Calu3 (cell line): Measurements from ENCODE around the gene PCID2. TPM values are rescaled to one million over a fixed set of nuclear protein-coding genes. Genes with fewer than 3 reads are reported as not detected.

ENCODE experiments used
- BruUV-seq: library from RNA; stranded (reverse); fragments of 400-500 nt; replicated peaks from 2 replicates; lab custom pipeline; 2021; lab: Mats Ljungman, UMichigan
- CTCF ChIA-PET: fragments of 300-600 bp; sonication (Branson Sonifier 250); formaldehyde crosslinking; loops from one replicate; lab custom pipeline; 2022; ENCODE audit warnings: antibody characterized with exemption; lab: Charles Lee
- DNase-seq: peaks from one replicate; pipeline ENCODE4 v3.0.0; 2022
- H3K27ac Mint-ChIP-seq: one replicate; pipeline ENCODE4 v1.8.0; 2022; ENCODE audit warnings: mixed read lengths; ENCODE audit not compliant: unreplicated experiment
- H3K27me3 Mint-ChIP-seq: one replicate; pipeline ENCODE4 v1.8.0; 2022; ENCODE audit warnings: mixed read lengths; ENCODE audit not compliant: unreplicated experiment
- H3K36me3 Mint-ChIP-seq: one replicate; pipeline ENCODE4 v1.8.0; 2022; ENCODE audit warnings: mild to moderate bottlenecking, moderate library complexity, mixed read lengths; ENCODE audit not compliant: insufficient read depth, unreplicated experiment
- H3K4me1 Mint-ChIP-seq: one replicate; pipeline ENCODE4 v1.8.0; 2022; ENCODE audit warnings: mild to moderate bottlenecking, low read depth, mixed read lengths; ENCODE audit not compliant: unreplicated experiment
- H3K4me3 Mint-ChIP-seq: one replicate; pipeline ENCODE4 v1.8.0; 2022; ENCODE audit warnings: mild to moderate bottlenecking, low read depth, moderate library complexity, mixed read lengths; ENCODE audit not compliant: unreplicated experiment
- H3K9me3 Mint-ChIP-seq: one replicate; pipeline ENCODE4 v1.8.0; 2022; ENCODE audit warnings: low read depth, mixed read lengths; ENCODE audit not compliant: unreplicated experiment
- CTCF ChIP-seq: fragments of 200-600 bp; IDR thresholded peaks from one replicate; pipeline ENCODE4 v1.8.0; 2022; ENCODE audit warnings: antibody characterized with exemption; ENCODE audit not compliant: unreplicated experiment
- intact Hi-C: fragments of 100-400 bp; cut with micrococcal nuclease; formaldehyde crosslinking; loops from one replicate; pipeline ENCODE4 v1.10.0; 2022; ENCODE audit not compliant: unreplicated experiment
- total RNA-seq: library from RNA; stranded (reverse); gene quantifications from 2 replicates; pipeline ENCODE4 v1.2.3, GENCODE V29; 2022

Gene PCID2
- total RNA-seq, 1 experiment from 2014 or later: 21.2 TPM

DNA sequence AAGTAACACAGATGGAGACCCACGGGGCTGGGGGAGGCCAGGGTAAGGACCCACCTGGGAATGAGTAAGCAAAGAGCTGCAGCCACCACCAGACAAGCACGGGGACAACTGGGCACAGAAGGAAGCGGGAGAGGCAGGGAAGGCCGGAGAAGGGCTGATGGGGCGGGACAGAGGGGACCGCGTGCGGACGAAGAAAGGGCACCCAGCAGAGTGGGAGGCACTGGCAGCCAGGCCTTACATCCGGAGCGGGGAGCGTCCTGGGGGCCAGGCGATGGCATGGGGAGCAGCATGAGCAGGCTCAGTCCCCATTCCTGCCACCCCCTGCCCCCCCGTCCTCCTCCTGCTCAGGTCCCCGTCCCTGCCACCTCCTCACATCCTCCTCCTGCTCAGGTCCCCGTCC lies 47.0 kb downstream of the PCID2 start:
- BruUV-seq: no TSS peak
- CTCF ChIA-PET: no interaction called here
- Mint-ChIP-seq H3K27ac (peak overlapping the region; percentile 18), H3K4me1 (no peaks in the 10 kb centered on the region), H3K36me3 (no peaks in the 10 kb centered on the region), H3K27me3 (peaks cover 31% of the 10 kb centered on the region), H3K4me3 (peak overlapping the region; percentile 43), H3K9me3 (no peaks in the 10 kb centered on the region)
- intact Hi-C loops: no loop called here
- no peak for TF ChIP-seq CTCF
- DNase-seq: no peak

DNA sequence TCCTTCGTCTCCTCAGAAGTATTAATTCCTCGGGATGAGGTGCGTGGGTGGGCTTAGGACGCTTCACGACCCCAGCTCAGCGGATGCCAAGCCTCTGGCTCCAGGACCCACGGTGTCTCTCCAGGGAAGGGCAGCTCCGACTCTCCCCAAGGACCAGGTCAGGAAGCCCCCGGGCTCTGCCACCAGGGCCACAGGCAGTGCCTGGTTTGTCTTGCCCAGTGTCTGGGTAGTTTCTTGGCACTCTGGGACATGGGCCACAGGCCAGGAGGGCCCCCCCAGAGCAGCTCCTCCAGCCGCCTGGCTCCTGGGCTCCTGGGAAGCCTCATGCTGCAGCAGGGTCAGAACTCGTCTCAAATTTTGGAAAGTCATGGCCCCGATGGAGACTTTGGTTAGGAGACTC lies 47.5 kb downstream of the PCID2 start:
- Mint-ChIP-seq H3K27ac (peak overlapping the region; percentile 18), H3K27me3 (peaks cover 31% of the 10 kb centered on the region), H3K4me1 (no peaks in the 10 kb centered on the region), H3K4me3 (peak overlapping the region; percentile 43), H3K9me3 (no peaks in the 10 kb centered on the region), H3K36me3 (no peaks in the 10 kb centered on the region)
- intact Hi-C loops: no loop called here
- no TSS peak for BruUV-seq
- no peak for TF ChIP-seq CTCF
- CTCF ChIA-PET: no interaction called here
- no peak for DNase-seq

- no peaks in the 10 kb centered on the region for H3K9me3 Mint-ChIP-seq
- no TSS peak for BruUV-seq
- no peaks in the 10 kb centered on the region for H3K4me1 Mint-ChIP-seq
- intact Hi-C loops: no loop called here
- peaks cover 31% of the 10 kb centered on the region for H3K27me3 Mint-ChIP-seq
- CTCF ChIA-PET: no interaction called here
- TF ChIP-seq CTCF: no peak
- no peak overlapping the region for H3K27ac Mint-ChIP-seq
- no peaks in the 10 kb centered on the region for H3K36me3 Mint-ChIP-seq
- DNase-seq: no peak
- no peak overlapping the region for H3K4me3 Mint-ChIP-seq
Measured at GRCh38 chr13:113159701-113160100, 48.8 kb downstream of the PCID2 start.

DNA sequence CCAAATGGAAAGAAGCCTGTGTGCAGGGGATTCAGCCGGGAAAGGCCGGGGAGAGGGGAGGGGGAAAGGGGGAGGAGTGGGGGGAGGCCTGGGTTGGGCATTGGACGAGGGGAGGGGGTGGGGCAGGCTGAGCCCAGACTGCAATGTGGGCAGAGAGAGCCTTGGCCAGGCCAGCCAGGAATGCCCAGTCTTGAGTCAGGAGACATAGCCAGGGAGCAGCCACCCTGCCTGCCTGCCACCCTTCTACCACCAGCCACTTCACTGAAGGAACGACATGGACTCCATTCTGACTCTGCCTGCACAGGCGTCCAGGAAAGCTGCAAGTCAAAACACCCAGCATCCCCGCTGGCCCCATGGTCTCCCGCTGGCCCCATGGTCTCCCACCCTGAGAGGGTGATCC lies 49.5 kb downstream of the PCID2 start:
- no peaks in the 10 kb centered on the region for H3K4me1 Mint-ChIP-seq
- H3K27me3 Mint-ChIP-seq: peaks cover 31% of the 10 kb centered on the region
- CTCF ChIA-PET: no interaction called here
- TF ChIP-seq CTCF: no peak
- DNase-seq: no peak
- intact Hi-C loops: no loop called here
- no peak overlapping the region for H3K4me3 Mint-ChIP-seq
- no peaks in the 10 kb centered on the region for H3K36me3 Mint-ChIP-seq
- BruUV-seq: no TSS peak
- no peaks in the 10 kb centered on the region for H3K9me3 Mint-ChIP-seq
- no peak overlapping the region for H3K27ac Mint-ChIP-seq
